HG03159 (cell line): ENCODE data around the gene EXTL1.

Experiments
- ATAC-seq: cut with Tn5 transposase; IDR thresholded peaks from one replicate; pipeline ENCODE4 v1.9.1; 2021; ENCODE audit warnings: mild to moderate bottlenecking, moderate library complexity; ENCODE audit not compliant: unreplicated experiment

The EXTL1 gene

GRCh38 chr1:26023826-26024225, 2.3 kb downstream of the EXTL1 start:
- no peak for ATAC-seq

GRCh38 chr1:26025060-26025459, 3.5 kb downstream of the EXTL1 start:
- no peak for ATAC-seq

- no peak for ATAC-seq
These were observed 3.9 kb downstream of the EXTL1 start for GRCh38 chr1:26025517-26025916.

- no peak for ATAC-seq
These were observed 6.3 kb downstream of the EXTL1 start for GRCh38 chr1:26027716-26028489.

- no peak for ATAC-seq
These were observed 7.0 kb downstream of the EXTL1 start for GRCh38 chr1:26028490-26028980.

GRCh38 chr1:26029054-26029863, 7.7 kb downstream of the EXTL1 start:
- no peak for ATAC-seq

- no peak for ATAC-seq
These were observed 8.4 kb downstream of the EXTL1 start for GRCh38 chr1:26029864-26030481.

GRCh38 chr1:26031196-26031595, 9.6 kb downstream of the EXTL1 start:
- no peak for ATAC-seq

GRCh38 chr1:26031611-26032220, 10.1 kb downstream of the EXTL1 start:
- no peak for ATAC-seq

GRCh38 chr1:26032656-26033357, 11.2 kb downstream of the EXTL1 start:
- ATAC-seq: no peak

- no peak for ATAC-seq
These were observed 13.1 kb downstream of the EXTL1 start for GRCh38 chr1:26034504-26035202.

- peak; percentile 83 for ATAC-seq
These were observed 13.8 kb downstream of the EXTL1 start for GRCh38 chr1:26035203-26035958.

- peak; percentile 69 for ATAC-seq
These were observed 14.6 kb downstream of the EXTL1 start for GRCh38 chr1:26035959-26036755.

- ATAC-seq: no peak
These were observed 15.2 kb downstream of the EXTL1 start for GRCh38 chr1:26036756-26037281.

- ATAC-seq: no peak
These were observed 16.3 kb downstream of the EXTL1 start for GRCh38 chr1:26037904-26038303.

- no peak for ATAC-seq
These were observed 16.9 kb downstream of the EXTL1 start for GRCh38 chr1:26038477-26038876.

- ATAC-seq: no peak
These were observed 17.3 kb downstream of the EXTL1 start for GRCh38 chr1:26038904-26039303.

GRCh38 chr1:26041401-26041800, 19.8 kb downstream of the EXTL1 start:
- ATAC-seq: no peak
